Kidney tubule cell (primary cell): ENCODE results near the gene NRGN.
"Not testable (repeated sequence)": the region's sequence is repeated elsewhere in the genome, so short reads cannot be mapped to it uniquely, and the experiment has no call there.

Source experiments
- DNase-seq: peaks from one replicate; pipeline ENCODE4 v3.0.0-alpha.2; 2018; ENCODE audit warnings: low spot score

The NRGN gene

DNA sequence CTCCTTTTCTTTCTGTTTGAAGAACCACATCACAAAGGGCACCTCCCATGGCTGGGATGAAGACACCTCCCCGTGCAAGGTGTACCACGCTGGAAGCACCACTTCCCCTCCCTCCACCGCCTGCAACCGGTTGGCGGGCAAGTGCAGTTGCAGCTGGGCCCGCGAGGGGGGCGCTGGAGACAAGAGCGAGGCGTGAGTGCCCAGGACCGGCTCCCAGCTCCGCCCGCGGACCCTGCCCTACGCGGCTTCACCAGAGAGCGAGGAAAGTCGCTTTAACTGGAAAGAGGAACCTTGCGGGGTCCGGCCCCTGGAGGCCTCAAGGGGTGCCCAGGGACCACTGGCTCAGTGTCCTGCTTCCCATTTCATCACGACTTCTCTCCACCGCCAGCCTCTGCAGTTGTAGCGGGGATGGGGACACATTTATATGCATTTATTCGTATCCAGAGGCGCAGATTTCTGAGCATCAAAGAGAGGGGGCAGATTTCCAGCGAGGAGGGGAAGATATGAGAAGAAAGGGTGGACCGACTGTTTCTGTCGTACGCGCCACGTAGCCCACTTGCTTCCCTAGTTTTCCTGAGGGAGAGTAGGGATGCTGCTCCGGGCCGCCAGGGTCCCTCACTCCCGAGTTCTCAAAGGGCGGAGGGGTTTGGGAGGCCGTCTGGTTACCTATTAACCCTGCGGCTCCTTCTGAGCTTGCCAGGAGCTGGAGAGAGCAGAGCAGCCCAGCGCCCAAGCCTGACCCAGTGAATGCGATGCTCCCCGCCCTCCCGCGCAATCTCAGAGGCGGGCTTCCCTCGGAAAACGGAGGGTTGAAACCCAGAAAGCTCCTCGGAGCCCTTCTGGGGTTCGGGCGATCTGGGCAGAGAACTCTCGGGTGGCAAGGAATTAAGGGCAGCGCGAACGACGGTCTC, 18.9 kb downstream of the NRGN start:
- DNase-seq, result peak; percentile 82

DNA sequence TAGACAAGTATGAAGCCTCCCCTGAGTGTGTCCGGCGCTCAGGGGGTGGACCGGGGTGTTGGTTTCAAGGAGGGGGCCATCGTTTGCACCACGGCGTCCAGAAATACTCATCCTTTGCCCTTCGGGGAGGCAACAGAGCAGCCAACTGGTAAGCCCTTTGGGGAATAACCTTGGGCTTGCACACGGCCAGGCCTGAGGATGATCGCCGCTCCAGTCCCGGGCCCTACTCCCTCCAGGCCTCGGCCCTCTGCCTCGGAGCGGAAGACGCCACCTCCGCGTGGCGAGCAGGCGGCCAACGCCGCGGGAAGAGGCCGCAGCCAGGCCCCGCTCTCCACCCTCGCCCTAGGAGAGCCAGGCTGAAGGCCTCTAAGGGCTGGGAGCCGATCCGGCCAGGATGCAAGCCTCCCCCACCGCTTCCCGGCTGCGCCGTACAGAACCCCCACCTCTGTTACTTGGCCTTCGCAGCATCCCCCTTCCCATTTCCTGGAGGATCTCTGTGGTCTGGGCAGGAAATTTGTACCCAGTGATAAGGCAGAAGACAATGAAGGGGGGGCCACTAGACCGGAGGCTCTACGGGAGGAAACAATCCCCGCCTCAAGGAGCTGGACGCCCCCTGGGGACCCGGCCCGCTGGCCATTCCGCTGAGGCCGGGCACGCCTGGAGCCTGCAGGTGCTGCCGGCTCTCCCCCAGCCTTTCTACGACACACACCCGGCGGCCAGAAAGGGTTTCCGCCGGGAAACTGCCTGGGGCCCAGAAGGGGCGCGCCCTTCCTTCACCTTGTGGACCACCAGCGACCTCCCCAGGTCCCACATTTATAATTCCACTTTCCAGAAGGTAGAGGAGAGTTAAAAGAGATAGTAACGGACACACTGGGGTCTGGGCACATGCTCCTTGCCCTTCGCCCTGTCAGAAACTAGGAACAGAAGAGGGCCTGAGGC, 19.8 kb downstream of the NRGN start:
- peak; percentile 25 for DNase-seq

DNA sequence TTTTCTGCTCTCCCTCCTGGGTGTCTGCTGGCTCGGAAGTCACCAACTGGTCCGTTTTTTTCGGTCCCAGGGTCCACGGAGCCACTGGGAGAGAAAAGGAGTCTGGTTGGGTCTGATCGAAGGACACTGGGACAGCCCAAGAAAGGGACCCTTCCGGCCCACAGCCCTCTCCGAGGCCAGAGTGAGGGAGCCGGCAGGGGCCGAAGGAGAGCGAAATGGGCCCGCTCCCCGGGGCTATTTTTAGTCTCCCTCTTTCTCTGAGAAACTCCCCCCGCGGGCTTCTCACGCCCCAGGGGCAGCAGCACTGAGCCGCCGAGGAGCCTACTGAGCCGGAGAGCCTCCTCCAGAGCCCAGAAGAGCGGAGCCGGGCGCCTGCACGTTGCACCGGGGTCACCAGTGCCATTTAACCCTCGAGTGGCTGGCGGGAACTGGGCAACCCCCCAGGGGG, 20.5 kb downstream of the NRGN start:
- no peak for DNase-seq

DNA sequence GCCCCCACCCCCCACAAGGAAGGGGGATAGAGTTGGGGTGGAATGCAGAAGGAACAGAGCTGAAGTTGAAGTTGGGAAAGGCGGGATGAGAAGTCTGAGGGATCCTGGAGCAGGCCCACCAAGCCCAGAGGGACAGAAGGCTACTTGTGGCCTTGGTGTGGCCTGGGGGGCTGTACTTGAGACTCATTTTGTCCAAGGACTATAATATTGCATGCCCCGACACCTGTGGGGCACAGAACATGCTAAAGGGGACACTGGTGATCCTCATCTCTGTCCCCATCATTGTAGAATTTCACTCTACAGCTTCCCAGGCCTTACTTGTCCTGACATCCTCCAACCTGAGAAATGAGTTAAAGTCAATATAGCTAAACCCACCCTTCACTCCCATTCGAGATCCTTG, 21.1 kb downstream of the NRGN start:
- DNase-seq, result no peak

DNA sequence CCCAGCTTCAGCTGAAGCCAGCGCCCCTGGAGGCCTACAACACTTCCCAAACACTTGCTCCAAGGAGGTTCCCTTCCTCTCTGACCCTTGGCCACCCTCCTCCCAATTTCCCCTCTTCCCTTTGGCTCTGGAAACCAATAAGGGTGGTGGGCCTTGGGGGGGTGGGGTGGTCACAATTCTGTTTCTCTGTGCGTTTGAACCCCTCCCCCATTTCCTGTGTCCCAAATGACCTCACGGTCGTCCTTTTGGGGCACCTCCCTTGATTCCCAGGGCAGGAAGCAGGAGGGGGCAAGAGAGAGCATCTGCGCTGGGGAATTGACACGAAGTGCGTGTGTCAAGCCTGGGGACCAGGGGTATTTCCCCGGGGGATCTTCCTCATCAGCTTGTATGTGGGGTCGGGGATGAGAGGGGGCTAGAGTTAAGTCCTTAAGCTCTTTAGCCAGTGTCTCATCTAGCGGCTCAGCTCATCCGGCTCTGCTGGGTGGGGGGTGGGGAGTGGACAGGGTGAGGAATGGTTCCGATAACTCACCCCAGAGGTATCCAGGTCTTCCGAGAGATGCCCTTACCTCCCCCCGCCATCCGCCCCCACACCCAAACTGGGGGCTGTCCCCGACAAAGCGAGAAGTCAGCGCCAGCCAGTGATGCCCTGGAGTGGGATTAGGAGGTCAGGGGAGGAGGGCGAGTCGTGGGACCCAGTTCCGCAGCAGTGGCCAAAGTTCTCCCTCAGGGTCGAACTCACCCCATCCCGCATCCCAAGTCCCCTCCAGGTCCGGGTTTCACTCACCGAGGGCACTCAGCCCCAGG, 21.8 kb downstream of the NRGN start:
- no peak for DNase-seq

DNA sequence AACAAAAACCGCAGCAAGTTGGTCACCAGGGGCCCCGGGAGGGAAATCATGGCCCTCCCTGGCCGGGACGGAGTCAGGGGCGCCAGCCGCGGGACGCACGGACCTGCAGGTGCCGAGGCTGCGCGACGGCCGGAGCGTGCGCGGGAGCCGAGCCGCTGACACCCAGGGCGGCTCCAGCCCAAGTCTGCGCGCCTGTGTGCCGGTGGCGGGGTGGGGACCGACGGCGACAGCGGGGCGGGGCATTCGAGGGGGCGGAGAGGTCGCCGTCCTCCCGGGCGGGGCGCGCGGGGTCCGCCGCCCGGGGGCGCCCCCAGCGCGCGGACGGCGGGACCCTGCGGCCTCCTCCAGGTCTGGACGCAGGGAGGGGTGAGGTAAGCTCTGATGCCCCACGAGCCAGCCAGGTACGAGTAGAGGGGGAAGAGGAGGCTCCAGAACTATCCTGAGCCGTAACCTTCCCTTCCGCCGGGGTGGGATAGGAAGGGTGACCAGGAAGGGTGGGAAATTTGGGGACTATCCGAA, 22.4 kb downstream of the NRGN start, which contains the start of gene ESAM:
TSS of gene ESAM (minus strand) at position 186 of the 519 bp plus-strand sequence. CDS start at position 50, 136 bp downstream.
- peak; percentile 38 for DNase-seq

DNA sequence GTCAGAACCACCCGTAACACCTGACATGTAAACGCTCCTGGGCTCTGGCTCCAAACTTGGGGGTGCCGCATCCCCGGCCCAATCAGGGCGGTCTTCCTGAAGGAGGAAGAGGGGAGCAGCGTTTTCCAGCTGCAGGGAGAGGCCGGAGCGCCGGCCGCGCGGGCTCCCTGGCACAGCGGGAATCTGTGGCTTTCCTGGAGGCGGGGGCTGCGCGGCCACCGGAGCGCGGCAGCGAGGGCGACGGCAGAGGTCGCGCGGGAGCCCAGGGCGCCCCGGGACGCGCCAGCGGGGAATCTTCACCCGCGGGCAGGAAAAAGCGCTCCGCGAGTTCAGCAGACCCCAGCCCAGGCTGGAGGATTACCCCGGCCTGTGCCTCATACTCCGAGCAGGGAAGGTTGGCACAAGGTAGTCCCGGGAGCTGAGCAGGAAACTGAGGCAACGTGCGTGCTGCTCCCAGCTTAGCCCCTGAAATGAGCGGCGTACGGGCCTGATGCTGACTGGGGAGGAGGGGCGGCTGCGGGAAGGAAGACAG, 22.9 kb downstream of the NRGN start:
- no peak for DNase-seq

DNA sequence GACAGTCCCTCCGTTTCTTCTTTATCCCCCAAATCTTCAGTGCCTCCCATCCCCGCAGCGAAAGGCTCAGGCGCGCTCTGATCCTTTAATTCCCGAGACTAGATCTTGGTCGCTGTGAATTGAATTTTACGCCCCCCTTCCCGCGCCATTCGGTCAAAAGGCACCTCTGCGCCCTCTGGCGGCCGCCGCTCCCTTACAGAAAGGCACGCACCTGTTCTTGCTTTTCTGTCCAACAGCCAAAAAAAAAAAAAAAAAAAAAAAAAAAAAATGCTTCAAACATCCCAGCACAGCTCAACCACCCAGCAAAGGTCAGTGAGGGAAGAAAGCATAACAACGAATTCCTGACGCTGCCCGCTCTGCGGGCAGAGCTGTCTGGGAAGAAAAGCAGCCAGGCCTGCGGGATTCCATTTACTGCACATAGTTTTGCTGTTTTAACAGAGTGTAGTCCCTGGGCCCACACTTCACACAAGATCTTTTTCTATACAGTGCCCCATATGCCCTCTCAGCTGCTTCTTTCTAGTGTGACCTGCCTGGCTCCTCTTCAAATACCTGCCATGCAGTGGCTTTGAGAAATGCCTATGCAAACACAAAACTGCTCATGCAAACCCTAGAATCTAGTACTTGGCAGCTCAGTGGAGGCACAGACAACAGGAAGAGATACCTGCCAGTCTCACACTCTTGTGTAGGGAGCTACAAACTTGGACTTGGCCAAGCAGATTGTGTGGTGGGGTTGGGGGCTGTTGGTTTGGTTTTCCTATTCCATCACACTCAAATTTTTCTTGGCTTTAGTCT, 23.6 kb downstream of the NRGN start:
- DNase-seq, result peak; percentile 79

DNA sequence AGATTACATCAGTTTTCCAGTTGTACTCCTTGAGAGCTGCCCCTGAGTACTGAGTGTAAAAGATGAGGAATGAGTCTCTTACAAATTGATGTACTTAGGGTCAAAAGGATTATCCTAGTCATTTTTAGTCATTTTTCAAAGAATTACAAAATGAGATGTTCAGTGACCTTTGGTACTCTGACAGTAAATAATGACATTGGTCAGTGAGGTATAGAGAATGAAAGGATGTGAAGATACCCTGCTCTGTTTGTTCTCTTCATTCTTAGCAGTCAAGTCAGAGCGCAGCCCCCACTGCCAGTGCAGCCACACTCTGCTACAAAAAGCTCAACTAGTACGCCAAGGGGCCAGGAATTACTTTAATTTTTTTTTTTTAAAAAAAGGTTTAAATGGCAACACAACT, 26.4 kb downstream of the NRGN start:
- DNase-seq, result no peak

DNA sequence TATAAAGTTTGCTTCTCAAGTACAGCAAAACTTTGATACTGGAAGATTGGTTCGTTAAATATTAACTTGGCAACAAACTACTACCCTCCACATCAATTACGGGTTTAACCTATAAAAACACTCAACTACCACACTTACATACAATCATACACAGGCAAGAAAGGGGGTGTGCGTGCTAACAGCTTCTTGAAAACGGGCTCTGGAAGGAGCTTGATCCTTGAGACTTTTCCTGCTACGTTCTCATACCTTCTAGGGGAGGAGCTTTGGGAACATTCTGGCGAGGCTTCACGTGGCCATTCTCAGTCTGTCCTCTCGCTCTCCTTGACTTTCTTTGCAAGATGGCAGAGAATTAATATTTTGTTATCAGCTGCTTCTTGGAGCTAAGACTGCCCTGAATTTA, 29.2 kb downstream of the NRGN start:
- DNase-seq, result no peak

DNA sequence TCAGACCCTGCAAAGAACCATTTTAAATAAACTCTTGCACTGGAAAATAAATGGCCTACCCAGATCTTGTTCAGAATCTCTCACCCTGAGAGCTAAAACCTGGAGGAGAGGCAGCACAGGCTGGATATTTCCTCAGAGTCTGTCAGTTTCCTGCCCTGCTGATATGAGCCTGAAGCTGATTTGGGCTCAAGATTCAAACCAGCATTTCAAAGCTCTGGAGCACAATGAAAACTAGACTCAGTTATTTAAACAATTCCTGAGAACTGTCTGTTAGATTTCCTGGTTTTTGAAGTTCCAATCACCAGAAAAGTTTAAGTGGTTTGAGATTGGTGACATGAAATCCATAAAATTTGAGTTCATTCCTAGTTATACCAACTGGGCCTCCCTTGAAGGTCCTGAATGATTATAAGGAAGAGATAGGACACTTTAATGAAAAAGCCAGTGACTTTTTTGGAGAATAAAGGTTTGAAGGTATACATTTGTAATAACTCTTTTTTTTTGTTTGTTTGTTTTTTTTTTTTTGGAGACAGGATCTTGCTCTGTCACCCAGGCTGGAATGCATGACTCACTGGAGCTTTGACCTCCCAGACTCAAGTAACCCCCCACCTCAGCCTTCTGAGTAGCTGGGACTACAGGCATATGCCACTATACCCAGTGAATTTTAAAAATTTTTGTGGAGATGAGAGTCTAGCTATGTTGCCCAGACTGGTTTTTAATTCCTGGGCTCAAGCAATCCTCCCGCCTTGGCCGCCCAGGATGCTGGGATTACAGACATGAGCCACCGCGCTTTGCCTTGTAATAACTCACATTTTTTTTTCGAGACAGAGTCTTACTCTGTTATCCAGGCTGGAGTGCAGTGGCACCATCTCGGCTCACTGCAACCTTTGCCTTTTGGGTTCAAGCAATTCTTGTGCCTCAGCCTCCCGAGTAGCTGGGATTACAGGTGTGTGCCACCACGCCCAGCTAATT, 30.3 kb downstream of the NRGN start:
- DNase-seq, result peak; percentile 72

DNA sequence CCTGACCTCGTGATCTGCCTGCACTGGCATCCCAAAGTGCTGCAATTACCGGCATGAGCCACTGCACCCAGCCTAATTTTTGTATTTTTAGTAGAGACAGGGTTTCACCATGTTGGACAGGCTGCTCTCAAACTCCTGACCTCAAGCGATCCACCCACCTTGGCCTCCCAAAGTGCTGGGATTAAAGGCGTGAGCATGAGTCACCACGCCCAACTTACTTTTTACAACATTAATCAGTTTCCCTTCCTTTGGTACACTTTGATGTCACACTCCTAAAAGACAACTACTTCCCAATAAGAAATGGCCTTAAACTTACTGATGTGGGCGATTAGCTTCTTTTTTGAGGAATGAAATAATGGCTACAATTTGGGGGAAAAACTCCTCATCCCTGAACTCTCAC, 31.2 kb downstream of the NRGN start:
- not testable (repeated sequence) for DNase-seq

DNA sequence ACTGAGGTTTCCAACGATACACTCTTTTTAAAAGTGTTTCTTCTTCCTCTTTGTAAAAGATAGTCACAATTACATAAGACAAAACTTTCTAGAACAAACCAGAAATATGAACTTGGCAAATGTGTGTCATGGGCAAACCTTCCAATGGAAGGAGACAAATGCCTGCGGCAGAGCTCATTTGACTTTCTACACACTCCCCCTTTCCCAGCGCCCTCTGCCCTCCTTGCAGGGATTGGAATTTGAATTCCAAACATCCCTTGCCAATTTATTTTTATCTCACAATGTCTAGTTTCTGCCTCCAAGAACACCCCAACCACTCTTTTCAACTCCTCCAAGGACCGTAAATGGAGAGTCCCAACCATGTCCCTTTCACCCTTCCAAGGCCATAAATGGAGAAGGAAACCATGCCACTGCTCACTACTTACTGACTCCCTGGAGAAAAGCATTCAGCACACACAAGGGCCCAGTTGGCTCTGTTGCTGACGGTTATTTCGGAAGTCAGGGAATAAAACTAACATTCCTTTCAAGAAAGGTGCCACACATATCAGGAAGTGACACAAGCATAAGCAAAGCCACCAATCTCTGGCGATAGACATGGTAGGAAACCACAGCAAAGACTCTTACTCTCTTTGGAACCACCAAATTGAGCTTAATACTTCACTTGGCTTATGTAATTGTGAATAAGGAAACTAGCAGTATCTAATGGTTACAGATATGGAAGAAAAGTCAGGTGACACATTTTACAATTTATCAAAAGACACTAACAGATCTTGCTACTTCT, 37.3 kb downstream of the NRGN start:
- DNase-seq, result no peak

DNA sequence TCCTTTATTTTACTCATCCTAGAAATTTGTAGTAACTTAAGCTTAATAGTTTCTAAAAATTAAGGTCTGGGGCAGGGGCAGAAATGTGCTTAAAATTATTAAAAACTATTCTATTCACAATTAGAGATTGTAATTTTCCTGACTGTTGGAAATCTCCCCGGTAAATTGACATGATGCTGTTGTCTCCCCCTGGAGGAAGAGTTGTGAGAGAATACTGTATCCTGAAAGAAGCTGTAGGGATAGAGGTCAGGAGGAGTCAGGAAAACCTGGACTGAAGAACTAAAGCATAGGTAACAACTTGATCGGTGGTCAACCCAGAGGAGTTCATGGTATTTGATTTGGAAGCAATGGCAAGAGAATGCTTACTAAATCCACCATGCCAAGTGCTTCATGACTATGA, 38.5 kb downstream of the NRGN start:
- DNase-seq, result peak; percentile 10

DNA sequence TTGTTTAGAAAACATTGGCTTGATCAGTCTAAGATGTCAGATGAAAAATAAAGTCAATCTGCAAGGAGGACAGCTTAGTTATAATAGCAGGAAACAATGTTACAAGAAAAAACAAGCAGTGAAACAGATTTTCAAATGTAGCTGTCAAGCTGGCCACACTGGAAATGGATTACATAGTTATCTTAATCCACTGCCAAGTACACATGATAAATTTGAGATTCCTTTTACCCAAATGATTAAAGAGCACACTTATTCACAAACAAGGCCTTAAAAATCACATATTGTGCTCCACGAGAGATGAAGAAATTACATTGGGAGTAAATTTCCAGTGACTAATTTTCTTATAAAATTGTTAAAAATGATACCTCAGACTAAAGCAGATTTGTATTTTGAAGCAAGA, 39.8 kb downstream of the NRGN start:
- no peak for DNase-seq

DNA sequence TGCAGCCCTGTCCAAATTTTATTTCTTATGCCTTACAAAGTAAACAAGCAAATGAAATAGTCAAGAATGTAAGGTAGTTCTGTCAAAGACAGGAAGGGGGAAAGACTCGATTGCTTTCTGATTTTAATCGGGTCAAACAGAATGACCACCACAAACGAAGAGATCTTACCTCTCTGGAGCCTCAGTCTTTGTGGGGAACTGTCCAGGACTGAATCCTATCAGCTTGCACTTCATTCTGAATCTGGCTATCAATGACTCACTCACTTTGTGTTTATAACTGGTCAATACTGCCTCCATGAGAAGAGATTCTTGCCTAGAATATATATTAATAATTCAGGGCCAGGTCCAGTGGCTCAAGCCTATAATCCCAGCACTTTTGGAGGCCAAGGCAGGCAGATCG, 43.3 kb downstream of the NRGN start:
- no peak for DNase-seq

DNA sequence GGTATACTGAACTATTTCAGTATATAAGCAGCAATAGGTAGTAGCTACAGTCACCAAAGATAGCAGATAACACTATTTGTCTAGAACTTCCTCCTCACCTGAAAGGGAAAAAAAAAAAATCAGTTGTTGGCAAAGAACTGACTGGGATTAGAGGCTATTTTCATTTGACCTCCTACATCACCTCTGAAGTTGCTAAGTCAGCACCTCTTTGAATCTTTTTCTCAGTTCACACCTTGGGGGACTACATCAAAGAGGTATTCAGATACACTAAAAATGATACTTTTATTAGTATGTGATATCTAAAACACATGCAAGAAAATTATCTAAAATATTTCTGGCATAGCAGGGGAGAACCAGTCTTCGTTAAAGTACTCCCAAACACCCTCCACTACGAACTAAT, 44.3 kb downstream of the NRGN start:
- DNase-seq, result no peak

DNA sequence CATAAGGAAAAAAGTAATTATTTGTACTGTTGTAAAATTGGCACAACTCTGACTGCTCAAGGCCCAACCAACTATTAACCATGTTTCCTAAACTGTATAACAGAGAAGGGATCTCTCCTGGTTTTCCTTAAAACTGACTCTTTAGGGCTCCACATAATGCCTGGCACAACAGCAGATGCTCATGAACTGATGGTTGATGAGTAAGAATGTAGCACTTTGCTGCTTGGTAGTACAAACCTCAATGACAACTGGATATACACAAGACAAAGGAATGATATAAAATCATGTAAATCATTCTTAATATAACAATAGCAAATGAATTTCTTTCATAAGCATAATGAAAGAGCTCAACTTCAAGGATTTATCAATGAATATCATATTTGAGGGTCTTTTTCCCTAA, 48.8 kb downstream of the NRGN start:
- peak; percentile 12 for DNase-seq
